OCI-M1 (cell line): ENCODE data around the gene CTDNEP1.

Source experiments
- DNase-seq: peaks from one replicate; lab custom pipeline; 2025; lab: John Stamatoyannopoulos, UW

CTDNEP1 gene

DNA sequence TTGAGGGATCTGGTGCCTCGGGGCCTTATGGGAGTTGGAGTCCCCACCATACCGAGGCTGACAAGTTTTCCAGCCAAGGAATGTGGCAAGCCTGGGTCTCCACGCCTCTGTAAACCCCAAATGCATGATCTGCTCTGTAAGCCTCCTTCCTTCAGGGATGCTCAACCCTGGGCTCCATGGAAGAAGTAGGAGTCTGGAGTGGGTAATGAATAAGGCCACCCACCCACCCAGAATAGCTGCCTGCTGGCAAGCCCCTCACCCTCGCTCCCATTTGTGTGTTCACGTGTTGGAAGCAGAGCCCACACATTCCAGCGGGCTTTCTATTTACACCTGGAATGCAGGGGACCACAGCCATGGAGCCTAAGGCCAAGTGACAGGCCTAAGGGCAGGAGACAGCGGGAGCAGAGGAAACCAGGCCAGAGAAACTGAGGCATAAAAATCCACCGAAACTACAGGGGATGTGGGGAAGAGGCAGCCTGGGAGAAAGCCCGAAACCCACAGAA is 36.3 kb downstream of the CTDNEP1 start:
- DNase-seq: no peak

DNA sequence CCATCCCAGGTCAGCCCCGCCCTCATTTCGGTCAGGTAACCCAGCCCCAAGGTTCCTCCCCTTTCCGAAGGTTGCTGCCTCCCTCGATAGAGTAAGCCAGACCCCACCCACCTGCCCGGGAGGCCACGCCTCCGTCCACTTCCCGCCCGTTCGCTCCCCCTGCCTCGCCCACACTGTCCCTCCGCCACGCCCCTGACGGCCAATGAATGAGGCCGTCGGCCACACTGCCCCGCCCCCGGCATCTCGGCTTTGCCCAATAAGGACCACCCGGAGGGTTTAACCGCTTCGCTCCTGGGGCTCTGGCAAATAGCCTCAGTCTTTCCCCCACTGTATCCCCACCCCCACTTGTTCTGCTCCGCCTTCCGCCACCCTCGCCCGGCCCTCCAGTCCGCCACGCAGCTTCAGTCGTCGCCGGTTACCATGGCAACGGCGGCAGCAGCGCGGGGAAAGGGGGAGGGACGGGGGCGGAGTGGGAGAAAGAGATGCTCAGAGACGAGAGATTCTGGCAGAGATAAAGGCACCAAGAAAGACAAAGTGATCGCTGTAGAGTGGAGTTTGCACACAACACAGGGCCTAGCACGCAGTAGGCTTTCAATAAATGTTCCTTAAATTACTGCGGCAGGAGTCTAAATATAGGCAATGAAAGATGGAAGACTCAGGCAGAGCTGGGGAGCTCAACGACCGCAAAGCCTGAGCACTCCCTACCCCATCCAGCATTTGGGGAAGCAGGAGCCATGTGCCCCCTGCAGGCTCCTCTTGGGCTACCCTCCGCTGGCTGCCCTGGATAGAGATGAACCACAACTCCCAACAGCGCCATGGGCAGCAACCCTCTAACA is 37.0 kb downstream of the CTDNEP1 start:
- DNase-seq: peak; percentile 100

DNA sequence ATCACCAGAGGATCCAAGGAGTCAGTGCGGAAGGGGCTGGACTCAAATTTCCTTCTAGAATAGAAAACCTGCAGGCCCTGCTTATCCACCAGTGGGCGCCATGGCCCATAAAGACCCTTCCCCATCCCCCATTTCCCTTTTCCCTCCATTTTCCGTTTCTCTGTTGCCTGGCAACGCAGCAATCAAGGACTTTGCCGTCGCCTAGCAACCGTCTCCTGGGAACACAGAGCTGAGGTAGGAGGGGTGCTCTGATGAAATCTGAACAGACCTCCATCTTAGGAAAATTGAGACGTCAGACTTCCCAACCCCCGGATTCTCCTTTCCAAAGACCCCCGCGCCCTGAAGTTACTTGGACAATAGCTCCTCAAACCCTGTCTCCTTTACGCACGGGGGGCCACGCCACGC is 37.6 kb downstream of the CTDNEP1 start:
- peak; percentile 96 for DNase-seq

DNA sequence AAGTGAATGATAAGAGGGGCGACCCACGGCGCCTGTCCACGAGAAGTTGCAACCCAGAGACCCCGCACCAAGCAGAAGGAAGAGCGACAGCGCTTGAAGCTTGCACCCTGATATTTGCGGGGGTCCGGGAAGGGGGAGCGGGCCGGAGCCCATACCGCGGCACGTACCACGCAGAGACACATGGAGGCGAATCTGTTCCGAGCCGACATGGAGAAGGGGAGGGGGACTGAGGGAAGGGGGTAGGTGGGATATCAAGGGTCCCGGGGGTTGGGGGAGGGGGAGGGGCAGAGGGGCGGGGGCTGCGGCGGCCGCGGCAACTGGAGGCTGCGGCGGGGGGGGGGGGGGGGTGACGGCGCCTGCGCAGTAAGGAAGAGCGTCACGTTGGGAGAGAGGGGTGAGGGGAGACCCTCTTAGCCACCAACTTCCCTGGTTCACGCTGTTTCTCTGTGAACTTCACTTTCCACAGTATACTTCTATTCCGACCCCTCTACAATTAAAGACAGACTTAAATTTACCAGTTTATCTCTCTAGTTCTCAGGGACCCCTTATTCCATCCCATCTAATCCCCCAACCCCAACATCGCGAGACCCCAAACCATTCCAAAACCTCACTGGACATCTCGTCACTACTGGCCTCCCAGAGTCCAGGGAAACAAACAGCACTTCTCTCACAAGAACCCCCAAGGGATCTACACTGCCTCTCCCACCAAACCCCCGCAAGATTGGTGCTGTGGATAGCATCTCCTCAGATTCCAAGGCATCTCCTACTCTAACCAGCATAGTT is 39.9 kb downstream of the CTDNEP1 start:
- DNase-seq: no peak

DNA sequence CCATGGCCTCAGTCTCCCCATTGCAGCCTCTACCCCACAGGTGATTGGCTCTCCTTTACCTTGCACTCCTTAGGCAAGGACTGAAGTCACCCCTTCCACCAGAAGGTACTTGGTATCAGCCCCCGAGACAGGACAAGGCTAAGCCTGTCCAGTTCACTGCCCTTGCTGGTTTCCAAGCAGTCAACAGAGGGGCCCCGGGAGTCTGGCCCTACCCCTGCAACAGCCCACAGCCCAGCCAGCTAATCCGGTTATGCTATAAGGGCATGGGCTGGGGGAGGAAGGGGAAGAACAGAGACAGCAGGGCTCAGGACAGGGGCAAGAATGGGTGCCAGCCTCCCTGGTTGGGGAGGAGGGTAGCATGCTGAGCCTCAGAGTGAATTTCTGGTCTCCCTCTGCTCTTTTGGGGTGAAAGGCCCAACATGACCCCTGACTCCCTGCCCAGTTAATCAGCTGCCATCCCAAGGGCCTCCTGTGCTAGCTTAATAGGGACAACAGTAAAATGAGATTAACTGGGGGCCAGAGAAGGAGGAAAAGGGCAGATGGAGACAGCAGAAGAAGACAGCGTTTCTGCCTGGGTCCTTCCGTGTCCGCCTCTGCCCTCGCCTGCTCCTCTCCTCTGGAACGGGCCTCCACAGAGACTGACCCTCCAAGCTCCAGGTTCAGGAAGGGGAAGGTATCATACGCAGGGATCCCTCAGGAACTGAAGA is 42.6 kb downstream of the CTDNEP1 start:
- no peak for DNase-seq

DNA sequence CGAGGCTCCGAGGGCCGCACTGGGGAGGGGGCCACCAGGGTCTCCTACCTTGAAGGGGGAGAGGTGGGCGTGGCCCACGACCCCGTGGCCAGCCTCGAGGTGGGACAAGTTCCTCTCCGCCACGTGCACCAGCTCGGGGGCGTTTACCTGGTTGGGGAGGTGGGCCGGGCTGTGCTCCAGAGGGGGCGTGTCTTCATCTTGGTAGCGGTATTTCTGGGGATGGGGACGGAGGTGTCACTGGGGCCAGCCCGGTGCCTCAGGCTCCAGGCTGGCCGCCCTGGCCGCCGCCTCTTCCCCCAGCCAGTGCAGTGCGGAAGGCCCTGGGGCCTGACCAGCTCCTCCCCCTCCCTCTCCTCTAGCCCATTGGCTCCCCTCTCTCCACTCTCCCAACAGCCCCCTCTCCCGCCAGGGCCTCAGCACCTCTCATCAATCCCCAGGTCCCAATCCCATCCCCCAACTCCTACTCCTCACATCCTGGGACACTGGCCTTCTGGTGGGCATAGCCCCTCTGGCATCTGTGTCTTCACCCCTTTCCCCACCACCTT is 43.4 kb downstream of the CTDNEP1 start:
- DNase-seq: no peak

DNA sequence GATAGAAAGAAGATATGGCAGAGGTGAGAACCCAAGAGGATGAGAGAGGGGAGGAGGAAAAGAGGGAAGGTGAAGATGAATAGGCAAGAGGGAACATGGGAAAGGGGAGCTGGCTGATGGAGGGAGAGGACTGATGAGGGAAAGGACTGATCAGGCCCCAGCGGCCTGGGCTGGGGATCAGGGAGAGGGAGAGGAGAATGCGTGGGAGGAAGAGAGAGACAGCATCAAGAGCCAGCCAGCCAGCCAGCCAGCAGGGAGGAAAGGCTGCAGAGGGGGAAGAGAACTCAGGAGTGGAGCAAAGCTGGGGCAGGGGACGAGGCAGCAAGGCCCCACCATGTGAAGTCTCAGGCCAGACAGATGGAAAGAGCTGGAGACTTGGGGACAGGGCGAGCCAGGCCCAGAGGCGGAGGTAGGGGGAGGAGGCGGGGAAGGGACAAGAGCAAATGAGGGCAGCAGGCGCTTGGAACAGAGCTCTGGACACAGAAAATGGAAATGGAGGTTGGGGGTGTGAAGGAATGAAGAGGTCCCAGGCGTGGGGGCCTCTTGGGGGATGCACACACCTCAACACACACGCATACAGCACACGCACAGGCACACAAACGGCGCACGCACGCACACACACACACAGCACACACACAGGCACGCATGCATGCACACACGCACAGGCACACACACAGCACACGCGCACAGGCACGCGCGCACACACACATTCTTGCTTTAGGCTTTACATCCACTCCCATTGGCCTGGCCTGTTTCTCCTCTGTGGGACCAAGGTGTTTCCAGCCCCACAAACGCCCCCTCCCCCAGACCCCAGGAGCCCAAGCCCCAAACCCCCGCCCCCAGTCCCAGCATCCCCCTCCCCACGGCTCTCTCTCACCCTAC is 44.2 kb downstream of the CTDNEP1 start:
- DNase-seq: no peak

- DNase-seq: no peak
Measured at GRCh38 chr17:7205561-7205960, 46.0 kb downstream of the CTDNEP1 start.

- no peak for DNase-seq
Measured at GRCh38 chr17:7204828-7205461, 46.6 kb downstream of the CTDNEP1 start.

- DNase-seq: no peak
Measured at GRCh38 chr17:7204336-7204735, 47.2 kb downstream of the CTDNEP1 start.

- no peak for DNase-seq
Measured at GRCh38 chr17:7203391-7203790, 48.1 kb downstream of the CTDNEP1 start.

DNA sequence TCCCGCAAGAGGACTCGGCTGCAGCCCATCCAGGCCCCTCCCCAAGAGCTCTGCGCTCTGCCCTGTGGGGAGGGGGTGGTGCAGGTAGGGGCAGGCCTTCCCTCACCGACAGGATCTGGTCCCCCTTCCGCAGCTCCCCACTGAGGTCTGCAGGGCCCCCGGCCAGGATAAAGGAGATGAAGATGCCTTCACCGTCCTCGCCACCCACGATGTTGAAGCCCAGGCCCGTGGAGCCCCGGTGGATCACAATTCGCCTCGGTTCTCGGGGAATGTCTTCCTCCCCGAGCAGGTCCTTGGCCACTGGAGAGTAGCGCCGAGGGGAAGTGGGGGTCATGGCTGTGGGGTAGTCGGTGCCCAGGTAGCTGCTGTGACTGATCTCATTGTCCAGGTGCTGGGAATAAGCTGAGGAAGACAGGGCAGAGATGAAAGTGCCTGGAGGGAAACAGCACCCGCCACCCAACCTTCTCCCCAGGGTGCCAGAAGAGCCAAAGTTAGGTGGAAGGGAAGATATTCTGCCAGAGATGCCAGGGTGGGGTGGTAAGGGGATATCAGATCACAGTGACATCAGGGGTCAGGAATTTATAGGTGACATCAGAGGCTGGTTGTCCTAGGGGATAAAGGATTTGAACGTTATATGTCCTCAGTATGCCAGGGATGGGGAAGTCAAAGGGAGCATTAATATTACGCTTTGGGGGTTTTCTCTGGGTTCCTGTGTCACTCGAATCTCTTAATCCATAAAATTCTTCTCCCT is 54.7 kb downstream of the CTDNEP1 start:
- DNase-seq: no peak

GRCh38 chr17:7195971-7196370 is 55.6 kb downstream of the CTDNEP1 start:
- no peak for DNase-seq
